Forelimb muscle (tissue), 1 donor: Measurements from ENCODE around the gene ASAP3. TPM values are rescaled to one million over a fixed set of nuclear protein-coding genes. Genes with fewer than 3 reads are reported as not detected.

Experiments
- DNase-seq: peaks from one replicate; pipeline ENCODE4 v3.0.0-alpha.2; 2013; ENCODE audit warnings: low read depth
- polyA plus RNA-seq: library from polyadenylated mRNA; unstranded; fragments of 120-200 nt; gene quantifications from one replicate; pipeline ENCODE4 v1.2.1, GENCODE V29; 2013; ENCODE audit not compliant: insufficient read length

Gene ASAP3
- polyA plus RNA-seq, 1 donor, result 49.8 TPM

DNA sequence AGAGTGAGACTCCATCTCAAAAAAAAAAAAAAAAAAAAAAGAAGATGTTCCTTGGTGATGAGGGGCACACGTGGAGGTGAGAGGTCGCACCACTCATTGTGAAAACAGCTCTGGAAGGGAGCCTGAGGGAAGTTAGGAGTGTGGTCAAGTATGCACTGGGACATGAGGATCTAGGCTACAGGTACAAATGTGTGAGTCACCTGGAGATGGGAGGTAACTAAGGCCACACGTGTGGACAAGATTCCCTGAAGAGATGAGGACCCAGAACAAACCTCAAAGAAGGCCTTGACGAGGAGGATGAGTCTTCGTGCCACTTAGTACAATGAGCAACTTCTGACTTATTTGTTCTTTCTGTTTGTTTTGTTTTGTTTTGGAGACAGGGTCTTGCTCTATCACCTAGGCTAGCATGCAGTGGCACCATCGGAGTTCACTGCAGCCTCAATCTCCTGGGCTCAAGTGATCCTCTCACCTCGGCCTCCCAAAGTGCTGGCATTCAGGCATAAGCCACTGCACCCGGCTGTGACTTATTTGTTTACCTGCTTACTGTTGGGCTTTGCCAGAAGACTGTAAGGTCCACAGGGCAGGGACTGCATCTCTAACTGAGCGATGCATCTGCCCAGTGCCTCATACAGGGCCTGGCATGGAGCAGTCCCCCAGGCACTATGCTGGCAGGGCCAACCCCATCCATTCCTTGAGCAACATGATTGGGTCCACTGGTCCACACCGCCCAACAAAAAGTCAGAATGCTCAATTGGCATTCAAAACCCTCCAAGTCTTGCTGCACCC, 6.4 kb downstream of the ASAP3 start:
- no peak for DNase-seq

DNA sequence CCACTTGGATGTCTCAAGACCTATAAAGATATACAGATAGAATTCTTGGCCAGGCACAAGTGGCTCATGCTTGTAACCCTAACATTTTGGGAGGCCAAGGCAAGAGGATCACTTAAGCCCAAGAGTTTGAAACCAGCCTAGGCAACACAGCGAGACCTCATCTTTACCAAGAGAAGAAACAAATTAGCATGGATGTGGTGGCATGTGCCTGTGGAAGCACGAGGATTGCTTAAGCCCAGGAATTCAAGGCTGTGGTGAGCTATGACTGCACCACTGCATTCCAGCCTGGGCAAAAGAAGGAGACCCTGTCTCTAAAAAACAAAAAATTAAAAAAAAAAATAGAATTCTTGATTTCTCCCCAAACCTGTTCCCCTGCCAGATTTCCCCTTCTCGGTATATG, 8.3 kb downstream of the ASAP3 start:
- DNase-seq, result no peak

DNA sequence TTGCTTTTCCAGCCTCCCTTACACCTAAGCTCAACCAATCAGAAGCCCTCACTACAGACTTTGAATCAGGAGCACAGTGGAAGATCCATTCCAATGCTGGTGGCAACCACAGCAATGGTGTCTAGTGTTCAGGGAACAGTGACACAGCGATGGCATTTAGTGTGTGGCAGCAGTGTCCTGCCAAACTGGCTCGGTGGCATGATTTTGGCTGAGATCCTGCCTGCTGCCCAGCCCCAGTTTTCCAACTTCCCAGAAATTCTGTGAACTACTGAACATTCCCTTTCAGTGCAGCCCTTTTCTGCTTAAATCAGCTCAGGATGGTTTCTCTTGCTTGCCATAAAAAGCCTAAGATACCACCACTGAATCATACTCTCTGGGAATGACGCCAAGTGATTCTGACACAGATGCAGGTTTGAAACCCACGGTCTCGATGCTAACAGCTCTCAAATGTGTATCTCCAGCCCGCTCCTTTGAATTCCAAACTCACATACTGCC, 8.8 kb downstream of the ASAP3 start:
- DNase-seq, result no peak

DNA sequence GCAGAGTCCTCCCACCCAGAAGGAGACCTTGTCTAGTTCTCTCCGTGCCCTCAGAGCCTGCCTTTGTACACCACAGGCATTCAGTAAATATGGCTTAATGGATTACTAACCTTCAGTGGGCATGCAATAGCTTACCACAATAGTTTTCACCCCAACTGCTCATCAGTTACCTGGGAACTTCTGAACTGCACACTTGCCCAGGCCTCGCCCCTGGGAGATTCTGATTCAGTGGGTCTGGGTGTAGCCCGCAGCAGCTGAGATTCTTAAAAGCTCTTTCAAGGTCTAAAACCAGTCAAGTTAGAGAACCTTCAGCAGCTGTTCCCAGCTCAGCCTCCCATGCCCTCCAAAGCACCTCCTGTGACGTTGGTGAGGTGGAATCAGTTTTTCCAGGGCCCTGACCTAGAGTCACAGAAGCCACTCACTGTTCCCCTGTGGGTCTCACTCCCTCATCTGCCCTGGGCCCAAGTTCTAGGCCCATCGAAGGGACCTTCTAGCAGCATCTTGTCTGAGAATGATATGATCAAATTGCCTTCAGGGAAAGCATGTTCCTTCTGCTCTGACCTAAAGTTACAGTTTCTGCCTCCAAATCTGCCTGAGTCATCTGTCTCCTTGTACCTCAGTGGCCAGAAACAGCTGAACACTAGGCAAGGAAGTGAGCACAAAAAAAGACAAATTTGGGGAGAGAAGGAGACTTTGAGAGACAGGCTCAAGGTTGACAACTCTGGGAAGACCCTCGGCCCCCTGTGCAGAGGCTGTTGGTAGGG, 10.8 kb downstream of the ASAP3 start:
- DNase-seq, result no peak

DNA sequence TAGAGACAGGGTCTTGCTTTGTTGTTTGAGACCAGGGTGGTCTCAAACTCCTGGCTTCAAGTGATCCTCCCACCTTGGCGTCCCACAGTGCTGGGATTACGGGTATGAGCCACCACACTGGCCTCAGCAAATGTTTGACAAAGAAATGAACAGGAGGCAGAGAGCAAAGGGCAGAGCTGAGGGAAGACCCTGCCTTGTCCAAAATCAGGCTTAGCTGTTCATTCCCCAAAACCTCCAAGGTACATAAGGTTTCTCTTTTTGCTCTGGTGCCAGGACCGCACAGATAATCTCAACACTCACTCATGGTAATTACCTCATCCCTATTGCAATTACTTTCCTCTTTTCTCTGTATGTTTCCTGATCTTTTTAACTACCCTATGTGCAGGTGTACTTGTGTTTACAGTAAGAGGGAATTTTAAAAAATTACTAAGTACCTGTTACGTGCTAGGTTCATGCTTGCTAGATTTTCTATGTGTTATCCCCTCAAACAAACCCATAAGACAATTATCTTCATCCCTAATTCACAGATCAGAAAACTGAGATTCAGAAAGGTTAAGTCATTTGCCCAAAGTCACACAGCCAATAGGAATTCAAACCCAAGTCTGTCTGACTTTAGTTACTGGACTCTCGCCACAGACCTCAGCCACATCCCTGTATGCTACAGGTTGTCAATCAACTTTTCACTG, 11.5 kb downstream of the ASAP3 start:
- DNase-seq, result no peak

DNA sequence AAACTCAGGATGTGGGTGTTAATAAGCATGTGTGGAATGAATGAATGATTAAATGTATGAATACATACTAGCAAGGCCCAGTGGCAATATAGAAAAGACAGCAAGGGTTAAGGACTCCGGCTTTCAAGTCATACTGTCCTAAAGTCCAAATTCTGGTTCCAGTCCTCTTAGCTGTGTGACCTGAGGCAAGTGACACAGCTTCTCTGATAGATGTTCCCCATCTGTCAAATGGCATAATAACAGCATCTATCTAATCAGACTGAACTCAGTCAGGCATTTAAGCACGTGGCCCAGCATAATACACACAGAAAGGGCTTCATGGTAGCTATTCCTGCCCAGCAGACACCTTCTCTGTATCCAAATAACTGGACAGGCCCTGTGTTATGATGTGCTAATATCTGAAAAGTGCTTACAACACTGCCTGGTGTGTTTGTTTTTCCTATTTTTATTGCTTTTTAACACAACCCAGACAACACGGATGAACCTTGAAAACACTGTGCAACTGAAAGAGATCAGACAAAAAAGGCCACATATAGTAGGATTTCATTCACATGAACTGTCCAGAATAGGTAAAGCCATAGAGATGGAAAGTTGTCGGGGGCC, 12.4 kb downstream of the ASAP3 start:
- DNase-seq, result no peak

DNA sequence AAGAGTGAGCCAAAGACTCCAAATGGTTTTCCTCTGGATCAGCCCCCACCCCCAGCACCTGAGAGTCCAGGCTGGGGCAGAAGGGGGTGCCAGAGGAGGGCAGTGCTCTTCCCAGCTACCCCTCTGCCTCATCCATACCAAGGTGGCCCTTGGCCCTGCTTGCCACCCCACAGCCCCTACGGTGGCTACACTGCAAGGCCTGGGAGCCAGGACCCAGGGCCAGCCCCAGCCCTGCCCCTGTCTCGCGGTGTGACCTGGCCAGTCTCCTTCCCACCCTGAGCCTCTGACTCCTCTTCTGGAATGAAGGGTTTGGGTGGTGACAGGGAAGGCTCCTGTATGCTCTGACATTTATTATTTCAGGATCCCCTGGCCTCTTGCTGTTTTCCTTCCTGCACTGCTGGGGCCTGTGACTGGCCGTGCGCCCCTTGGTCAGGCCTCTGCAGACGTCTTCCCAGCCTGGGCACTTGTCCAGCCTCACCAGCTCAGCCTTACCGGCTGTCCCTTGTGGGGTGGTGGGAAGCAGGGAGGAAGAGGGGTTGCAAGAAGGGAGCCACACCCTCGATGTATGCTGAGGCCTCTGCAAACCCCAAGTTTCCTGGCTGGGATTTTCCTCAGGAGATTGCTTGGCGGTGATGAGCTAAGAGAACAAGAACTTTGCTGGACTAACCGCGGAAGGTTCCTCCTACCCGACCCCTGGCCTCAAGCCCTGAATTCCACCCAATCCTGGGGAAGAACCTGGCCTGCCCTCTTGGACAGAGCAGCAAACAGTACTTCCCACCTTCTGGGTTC, 13.5 kb downstream of the ASAP3 start:
- peak; percentile 46 for DNase-seq

DNA sequence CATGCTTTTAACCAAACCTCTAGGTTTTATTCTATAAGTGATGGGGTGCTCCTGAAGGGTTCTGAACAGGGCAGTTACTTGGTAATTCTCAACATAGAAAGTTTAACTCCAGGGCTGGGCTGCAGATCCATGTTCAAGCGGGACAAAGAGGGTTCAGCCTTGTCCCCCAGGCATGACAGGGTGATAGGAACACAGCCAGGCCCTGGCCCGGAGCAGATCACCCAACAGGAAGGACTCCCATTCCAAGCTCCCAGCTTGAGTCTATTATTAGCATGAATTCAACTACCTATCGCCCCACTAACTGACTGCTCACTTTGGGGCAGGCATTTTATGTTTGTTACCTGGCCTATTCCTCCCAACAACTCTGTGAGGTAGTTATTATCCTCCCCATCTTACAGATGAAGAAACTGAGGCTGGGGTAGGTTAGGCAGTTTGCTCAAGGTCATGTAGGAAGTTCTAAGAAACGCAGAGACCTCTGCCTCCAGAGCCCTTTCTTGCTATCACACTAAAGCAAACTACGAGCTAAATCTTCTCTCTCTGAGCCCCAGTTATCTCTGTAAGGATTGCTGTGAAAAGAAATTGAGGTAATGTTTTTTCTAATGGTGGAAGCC, 14.5 kb downstream of the ASAP3 start:
- DNase-seq, result no peak

DNA sequence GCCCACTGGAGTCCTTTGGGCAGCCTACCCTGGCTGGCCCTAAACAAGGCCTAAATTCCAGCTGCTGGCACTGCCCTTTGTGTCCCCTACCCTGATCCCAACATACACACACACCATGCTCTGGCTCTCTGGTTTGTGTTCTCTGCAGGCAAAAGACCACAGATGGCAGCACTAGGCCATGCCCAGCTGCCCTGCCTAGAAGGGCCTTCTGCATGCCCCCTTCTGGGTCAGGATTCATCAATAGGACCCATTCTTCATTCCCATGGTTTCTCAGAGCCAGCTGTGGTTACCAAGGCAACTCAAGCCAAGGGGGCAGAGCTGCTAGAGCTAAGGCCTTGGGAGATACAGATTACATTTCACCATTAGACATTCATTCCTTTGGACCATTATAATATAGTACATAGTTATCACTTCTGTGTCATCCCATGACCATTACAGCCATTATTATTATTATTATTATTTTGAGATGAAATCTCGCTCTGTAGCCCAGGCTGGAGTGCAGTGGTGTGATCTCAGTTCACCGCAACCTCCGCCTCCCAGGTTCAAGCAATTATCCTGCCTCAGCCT, 17.5 kb downstream of the ASAP3 start:
- no peak for DNase-seq

DNA sequence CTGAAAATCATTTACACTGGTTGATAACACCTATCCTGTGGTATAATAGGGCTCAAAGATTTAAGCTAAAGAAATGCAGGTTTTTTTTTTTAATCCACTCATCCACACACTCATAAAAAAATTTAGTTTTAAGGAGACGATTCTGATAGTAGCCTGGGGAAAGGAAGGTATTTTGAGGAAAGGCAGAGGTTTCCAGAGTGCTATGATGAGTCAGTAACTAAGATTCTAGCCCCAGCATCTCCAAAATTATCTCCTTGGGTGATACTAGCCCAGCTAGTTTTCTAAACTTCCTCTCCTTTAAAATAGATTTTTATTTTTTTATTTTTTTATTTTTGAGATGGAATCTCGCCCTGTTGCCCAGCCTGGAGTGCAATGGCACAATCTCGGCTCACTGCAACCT, 20.7 kb downstream of the ASAP3 start:
- no peak for DNase-seq

DNA sequence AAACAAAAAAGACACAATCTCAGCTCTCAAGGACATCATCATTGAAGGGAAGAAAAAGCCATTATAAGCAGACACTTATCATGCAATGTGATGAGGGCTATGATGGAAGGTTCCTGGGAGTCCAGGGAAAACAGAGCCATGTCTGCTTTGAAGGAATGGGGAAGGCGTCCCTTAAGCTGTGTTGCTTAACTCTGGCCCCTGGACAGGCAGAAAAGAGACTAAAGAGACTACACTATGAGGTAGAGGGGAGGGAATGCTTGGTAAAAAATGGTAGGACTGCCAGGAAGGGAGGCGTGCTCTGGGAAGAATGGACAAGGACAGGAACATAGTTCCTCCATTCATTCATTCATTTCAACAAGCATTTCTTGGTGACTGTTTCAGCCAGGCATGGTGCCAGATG, 21.2 kb downstream of the ASAP3 start:
- DNase-seq, result no peak

DNA sequence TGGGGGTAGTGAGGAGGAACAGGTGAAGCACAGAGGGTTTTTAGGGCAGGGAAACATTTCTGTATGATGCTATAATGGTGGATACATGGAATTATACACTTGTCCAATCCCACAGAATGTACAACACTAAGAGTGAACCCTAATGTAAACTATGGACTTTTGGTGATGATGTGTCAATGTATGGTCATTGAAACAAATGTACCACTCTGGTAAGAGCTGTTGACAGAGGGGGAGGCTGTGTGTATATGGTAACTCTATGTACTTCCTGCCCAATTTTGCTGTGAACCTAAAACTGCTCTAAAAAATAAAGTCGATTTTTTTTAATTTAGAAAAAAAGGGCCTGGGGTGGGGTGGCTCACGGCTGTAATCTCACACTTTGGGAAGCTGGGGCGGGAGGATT, 22.9 kb downstream of the ASAP3 start:
- DNase-seq, result no peak

DNA sequence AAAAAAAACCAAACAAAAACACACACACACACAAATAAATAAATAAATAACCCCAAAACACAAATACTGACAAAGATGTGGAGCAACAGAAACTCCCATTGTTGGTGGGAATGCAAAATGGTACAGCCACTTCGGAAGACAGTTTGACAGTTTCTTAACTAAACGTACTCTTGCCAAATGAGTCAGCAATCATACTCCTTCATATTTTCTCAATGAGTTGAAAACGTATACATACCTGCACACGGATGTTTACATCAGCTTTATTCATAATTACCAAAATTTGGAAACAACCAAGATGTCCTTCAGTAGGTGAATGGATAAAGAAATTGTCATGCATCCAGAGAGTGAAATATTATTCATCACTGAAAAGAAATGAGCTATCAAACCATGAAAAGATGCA, 23.5 kb downstream of the ASAP3 start:
- DNase-seq, result no peak

DNA sequence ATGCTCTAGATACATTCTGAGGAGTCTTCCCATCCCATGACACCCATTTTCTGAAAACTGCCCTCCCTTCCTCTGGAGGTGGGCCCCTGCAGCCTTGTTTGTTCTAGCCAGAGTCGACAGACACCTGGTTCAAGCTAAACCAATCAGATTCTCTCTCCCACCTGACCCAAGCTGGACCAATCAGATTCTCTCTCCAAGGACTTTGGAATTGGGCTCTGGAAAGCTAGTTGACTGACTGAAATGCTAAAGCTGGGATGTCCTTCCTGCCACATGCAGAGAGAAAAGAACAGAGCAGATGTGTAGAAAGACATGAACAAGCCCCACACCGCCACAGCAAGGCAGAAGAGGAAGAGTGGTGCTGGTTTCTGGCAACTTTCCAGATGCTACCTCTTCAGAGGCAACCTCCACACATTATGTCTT, 24.6 kb downstream of the ASAP3 start:
- DNase-seq, result no peak

DNA sequence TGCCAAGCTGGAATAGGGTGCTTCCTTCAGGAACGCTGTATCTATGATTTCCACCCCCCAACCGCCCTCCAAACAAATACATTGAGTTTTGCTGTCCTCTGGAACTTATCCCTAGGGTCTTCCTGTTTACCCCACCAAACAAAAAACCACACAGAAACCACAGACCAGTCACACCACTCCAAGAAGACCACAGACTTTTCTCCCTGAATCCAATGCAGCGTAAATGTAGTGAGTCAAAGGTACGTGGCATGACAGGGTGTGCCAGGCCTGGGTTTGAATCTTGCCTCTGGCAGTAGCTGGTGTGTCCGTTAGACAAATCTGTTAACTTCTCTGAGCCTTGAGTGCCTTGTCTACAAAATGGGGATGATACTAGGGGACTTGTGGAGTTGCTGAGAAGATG, 27.8 kb downstream of the ASAP3 start:
- no peak for DNase-seq

DNA sequence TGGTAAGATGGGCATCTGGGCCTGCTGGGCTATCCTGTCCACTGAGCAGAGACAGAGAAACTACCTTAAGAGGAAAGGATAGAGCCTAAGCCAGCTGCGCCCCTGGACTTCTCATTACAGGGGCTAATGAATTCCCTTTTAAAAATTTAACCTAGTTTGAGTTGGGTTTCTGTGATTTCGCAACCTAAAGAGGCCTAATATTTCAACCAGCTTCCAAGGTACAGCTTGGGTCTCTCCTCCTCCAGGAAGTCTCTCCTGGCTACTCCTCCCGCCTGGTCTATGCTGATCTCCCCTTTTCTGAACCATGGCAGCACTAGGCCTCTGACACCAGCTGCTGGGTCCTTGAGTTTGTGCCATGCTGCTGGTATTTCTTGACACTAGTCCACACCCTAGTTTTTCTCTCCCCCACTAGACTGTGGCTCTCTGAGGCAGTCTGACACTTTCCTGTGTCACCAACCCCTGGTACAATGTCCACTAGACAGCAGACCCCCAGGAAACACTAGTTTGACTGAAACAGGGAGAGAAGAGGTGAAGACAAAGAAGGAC, 30.5 kb downstream of the ASAP3 start:
- DNase-seq, result no peak

DNA sequence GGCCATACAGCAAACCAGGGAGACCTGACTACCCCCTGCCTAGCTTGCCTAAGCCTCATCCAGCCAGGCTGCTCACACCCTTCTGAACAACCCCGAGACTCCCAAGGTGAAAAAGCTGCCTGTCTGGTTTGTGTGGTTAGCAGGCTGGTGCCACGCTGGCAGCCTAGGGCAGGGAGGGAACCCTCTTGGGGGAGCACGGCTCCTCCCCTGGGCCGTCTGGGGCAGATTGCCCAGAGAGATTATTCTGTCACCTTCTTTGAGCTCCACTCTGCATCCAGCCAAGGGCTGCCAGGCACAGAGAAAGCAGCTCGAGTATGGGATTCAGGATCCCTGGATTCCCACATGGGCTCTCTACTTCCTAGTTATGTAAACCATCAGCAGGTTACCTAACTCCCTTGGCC, 32.0 kb downstream of the ASAP3 start:
- no peak for DNase-seq

DNA sequence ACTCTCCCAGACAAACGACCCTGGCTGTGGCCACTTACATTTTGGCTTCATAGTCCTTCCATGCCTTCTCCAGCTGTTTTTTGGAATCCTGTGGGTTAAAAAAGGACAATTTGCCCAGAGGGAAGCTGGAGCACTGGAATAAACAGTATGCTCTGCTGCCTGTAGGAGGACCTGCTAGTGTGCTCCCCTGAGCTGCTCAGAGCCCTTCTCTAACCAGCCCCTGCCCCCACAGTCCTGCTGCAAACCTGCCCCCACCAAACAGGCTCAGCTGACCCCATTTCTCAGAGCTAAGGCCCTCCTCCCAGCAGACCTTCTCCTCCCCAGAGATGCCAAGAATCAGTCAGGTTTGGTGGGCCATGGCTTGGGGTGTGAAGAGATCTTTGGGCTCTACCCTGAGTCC, 32.5 kb downstream of the ASAP3 start:
- DNase-seq, result no peak

DNA sequence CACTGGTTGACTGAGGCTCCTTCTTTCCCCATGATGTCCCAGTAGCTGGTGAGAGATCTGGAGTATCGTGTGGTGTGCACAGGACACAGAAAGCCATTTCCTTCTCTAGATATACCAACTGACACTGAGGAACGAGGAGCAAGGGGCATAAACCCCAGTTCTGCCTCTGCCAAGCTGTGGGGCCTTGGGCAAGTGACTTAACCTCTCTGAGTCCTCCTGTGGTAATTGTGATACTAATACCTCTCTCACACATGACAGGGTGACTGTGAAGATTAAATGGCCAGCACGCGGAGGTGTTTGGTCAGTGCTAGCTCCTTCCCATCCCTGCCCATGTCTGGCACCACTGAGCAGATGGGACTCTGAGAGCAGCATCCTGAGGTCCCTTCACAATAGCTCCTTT, 33.1 kb downstream of the ASAP3 start:
- no peak for DNase-seq

DNA sequence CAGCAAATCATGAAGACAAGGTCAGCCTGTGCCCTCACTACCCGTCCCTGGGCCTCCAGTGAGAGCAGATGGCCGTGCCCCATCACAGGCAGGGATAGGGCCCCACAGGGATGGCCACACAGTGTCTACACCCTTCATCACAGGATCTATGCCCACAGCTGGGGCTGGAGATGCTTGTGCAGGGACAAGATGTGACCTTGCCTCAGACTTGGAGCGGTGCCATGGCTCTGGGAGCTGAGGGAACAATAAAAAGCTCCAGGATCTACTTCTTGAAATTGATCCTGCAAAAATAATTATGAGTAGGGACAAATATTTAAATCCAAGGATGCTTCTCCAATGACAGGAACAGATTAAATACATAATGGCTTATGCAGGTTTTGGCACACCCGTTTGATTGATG, 34.0 kb downstream of the ASAP3 start:
- DNase-seq, result no peak
